Measurements from ENCODE around the gene RDH14. TPM values are rescaled to one million over a fixed set of nuclear protein-coding genes. Genes with fewer than 3 reads are reported as not detected.
A peak's percentile ranks its signal among the peaks of the same experiment; 100 is the strongest.

Gene RDH14
- total RNA-seq, 1 experiment from 2014 or later = 22.4 TPM

DNA sequence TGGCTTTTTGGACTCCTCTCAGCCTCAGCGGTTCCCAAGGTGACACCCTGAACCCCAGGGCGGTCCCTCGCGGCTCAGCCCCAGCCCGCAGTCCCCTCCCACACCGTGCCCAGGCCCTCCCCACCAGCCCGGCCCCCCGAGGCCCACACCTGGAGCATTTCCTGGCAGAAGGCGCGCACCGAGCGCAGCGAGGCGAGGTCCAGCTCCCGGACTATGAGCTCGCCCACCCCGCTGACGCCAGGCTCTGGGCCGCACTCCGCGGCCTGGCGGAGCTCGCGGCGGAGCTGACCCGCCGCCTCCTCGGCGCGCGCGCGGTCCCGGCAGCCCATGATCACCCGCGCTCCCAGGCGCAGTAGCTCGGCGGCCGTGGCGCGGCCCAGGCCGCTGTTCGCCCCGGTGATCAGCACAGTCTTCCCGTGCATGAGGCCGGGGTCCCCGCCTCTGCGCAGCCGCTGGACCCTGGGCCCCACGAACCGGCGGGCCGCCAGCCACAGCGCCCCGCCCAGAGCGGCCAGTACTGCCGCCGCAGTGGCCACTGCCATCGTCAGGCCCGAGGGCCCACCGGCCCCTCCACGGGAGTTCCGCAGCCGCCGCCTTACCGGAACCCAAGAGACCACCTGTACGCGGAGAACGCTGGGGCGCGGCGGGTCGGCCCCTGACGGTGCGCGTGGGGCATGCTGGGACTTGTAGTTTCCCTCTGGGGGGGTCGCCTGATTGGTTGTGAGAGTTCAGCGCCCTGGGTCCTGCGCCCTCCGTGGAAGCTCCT lies at the start of gene RDH14 (continued):
- TF ChIP-seq SP1 (CRISPR knock-in tag; conservative IDR thresholded peaks at IDR 0.05) (peak; percentile 73), ZNF121 (CRISPR knock-in tag; IDR thresholded peaks at IDR 0.05) (no peak), IRF2 (CRISPR knock-in tag; IDR thresholded peaks at IDR 0.05; ENCODE audit: borderline replicate concordance, low read depth) (no peak), GTF2I (CRISPR knock-in tag; conservative IDR thresholded peaks at IDR 0.05) (no peak), ZNF423 (CRISPR knock-in tag; IDR thresholded peaks at IDR 0.05) (peak; percentile 15; the same call in 1 of the 2 replicates), NFE2L1 (CRISPR knock-in tag; IDR thresholded peaks at IDR 0.05) (no peak), NR2C2 (CRISPR knock-in tag; IDR thresholded peaks at IDR 0.05) (no peak), GABPB1 (CRISPR knock-in tag; IDR thresholded peaks at IDR 0.05) (peak; percentile 66), ZNF263 (CRISPR knock-in tag; IDR thresholded peaks at IDR 0.05; ENCODE audit: low read depth) (no peak), ZBTB21 (CRISPR knock-in tag; IDR thresholded peaks at IDR 0.05; ENCODE audit: borderline replicate concordance) (no peak), NFATC4 (CRISPR knock-in tag; IDR thresholded peaks at IDR 0.05) (no peak), FOXK1 (CRISPR knock-in tag; IDR thresholded peaks at IDR 0.05) (peak; percentile 38; the same call in 1 of the 2 replicates), KAT7 (CRISPR knock-in tag; IDR thresholded peaks at IDR 0.05; ENCODE audit: borderline replicate concordance) (no peak; the same call in 1 of the 2 replicates), FOXP1 (CRISPR knock-in tag; IDR thresholded peaks at IDR 0.05; ENCODE audit: borderline replicate concordance) (peak; percentile 90; the same call in 1 of the 2 replicates), CREM (CRISPR knock-in tag; IDR thresholded peaks at IDR 0.05) (peak; percentile 85; the same call in 1 of the 2 replicates), ZNF219 (CRISPR knock-in tag; IDR thresholded peaks at IDR 0.05; ENCODE audit: borderline replicate concordance) (peak; percentile 59; the same call in 1 of the 2 replicates)
- TF ChIP-seq, protein P1, sequence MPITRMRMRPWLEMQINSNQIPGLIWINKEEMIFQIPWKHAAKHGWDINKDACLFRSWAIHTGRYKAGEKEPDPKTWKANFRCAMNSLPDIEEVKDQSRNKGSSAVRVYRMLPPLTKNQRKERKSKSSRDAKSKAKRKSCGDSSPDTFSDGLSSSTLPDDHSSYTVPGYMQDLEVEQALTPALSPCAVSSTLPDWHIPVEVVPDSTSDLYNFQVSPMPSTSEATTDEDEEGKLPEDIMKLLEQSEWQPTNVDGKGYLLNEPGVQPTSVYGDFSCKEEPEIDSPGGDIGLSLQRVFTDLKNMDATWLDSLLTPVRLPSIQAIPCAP (CRISPR knock-in tag; IDR thresholded peaks at IDR 0.05) = no peak
- TF ChIP-seq, protein P2, sequence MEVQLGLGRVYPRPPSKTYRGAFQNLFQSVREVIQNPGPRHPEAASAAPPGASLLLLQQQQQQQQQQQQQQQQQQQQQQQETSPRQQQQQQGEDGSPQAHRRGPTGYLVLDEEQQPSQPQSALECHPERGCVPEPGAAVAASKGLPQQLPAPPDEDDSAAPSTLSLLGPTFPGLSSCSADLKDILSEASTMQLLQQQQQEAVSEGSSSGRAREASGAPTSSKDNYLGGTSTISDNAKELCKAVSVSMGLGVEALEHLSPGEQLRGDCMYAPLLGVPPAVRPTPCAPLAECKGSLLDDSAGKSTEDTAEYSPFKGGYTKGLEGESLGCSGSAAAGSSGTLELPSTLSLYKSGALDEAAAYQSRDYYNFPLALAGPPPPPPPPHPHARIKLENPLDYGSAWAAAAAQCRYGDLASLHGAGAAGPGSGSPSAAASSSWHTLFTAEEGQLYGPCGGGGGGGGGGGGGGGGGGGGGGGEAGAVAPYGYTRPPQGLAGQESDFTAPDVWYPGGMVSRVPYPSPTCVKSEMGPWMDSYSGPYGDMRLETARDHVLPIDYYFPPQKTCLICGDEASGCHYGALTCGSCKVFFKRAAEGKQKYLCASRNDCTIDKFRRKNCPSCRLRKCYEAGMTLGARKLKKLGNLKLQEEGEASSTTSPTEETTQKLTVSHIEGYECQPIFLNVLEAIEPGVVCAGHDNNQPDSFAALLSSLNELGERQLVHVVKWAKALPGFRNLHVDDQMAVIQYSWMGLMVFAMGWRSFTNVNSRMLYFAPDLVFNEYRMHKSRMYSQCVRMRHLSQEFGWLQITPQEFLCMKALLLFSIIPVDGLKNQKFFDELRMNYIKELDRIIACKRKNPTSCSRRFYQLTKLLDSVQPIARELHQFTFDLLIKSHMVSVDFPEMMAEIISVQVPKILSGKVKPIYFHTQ (CRISPR knock-in tag; IDR thresholded peaks at IDR 0.05) = no peak
- TF ChIP-seq, protein P3, sequence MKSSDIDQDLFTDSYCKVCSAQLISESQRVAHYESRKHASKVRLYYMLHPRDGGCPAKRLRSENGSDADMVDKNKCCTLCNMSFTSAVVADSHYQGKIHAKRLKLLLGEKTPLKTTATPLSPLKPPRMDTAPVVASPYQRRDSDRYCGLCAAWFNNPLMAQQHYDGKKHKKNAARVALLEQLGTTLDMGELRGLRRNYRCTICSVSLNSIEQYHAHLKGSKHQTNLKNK (CRISPR knock-in tag; IDR thresholded peaks at IDR 0.05) = 0 out of 2 replicates have a peak, but pooled peaks have one; percentile 18
- TF ChIP-seq, protein P4, sequence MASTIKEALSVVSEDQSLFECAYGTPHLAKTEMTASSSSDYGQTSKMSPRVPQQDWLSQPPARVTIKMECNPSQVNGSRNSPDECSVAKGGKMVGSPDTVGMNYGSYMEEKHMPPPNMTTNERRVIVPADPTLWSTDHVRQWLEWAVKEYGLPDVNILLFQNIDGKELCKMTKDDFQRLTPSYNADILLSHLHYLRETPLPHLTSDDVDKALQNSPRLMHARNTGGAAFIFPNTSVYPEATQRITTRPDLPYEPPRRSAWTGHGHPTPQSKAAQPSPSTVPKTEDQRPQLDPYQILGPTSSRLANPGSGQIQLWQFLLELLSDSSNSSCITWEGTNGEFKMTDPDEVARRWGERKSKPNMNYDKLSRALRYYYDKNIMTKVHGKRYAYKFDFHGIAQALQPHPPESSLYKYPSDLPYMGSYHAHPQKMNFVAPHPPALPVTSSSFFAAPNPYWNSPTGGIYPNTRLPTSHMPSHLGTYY (CRISPR knock-in tag; IDR thresholded peaks at IDR 0.05) = no peak
- TF ChIP-seq, protein P5, sequence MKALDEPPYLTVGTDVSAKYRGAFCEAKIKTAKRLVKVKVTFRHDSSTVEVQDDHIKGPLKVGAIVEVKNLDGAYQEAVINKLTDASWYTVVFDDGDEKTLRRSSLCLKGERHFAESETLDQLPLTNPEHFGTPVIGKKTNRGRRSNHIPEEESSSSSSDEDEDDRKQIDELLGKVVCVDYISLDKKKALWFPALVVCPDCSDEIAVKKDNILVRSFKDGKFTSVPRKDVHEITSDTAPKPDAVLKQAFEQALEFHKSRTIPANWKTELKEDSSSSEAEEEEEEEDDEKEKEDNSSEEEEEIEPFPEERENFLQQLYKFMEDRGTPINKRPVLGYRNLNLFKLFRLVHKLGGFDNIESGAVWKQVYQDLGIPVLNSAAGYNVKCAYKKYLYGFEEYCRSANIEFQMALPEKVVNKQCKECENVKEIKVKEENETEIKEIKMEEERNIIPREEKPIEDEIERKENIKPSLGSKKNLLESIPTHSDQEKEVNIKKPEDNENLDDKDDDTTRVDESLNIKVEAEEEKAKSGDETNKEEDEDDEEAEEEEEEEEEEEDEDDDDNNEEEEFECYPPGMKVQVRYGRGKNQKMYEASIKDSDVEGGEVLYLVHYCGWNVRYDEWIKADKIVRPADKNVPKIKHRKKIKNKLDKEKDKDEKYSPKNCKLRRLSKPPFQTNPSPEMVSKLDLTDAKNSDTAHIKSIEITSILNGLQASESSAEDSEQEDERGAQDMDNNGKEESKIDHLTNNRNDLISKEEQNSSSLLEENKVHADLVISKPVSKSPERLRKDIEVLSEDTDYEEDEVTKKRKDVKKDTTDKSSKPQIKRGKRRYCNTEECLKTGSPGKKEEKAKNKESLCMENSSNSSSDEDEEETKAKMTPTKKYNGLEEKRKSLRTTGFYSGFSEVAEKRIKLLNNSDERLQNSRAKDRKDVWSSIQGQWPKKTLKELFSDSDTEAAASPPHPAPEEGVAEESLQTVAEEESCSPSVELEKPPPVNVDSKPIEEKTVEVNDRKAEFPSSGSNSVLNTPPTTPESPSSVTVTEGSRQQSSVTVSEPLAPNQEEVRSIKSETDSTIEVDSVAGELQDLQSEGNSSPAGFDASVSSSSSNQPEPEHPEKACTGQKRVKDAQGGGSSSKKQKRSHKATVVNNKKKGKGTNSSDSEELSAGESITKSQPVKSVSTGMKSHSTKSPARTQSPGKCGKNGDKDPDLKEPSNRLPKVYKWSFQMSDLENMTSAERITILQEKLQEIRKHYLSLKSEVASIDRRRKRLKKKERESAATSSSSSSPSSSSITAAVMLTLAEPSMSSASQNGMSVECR (CRISPR knock-in tag; IDR thresholded peaks at IDR 0.05; ENCODE audit: borderline replicate concordance) = peak; percentile 64; the same call in 1 of the 2 replicates
- TF ChIP-seq, protein P6, sequence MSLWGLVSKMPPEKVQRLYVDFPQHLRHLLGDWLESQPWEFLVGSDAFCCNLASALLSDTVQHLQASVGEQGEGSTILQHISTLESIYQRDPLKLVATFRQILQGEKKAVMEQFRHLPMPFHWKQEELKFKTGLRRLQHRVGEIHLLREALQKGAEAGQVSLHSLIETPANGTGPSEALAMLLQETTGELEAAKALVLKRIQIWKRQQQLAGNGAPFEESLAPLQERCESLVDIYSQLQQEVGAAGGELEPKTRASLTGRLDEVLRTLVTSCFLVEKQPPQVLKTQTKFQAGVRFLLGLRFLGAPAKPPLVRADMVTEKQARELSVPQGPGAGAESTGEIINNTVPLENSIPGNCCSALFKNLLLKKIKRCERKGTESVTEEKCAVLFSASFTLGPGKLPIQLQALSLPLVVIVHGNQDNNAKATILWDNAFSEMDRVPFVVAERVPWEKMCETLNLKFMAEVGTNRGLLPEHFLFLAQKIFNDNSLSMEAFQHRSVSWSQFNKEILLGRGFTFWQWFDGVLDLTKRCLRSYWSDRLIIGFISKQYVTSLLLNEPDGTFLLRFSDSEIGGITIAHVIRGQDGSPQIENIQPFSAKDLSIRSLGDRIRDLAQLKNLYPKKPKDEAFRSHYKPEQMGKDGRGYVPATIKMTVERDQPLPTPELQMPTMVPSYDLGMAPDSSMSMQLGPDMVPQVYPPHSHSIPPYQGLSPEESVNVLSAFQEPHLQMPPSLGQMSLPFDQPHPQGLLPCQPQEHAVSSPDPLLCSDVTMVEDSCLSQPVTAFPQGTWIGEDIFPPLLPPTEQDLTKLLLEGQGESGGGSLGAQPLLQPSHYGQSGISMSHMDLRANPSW (CRISPR knock-in tag; conservative IDR thresholded peaks at IDR 0.05; ENCODE audit: low read depth) = no peak
- TF ChIP-seq, protein P7, sequence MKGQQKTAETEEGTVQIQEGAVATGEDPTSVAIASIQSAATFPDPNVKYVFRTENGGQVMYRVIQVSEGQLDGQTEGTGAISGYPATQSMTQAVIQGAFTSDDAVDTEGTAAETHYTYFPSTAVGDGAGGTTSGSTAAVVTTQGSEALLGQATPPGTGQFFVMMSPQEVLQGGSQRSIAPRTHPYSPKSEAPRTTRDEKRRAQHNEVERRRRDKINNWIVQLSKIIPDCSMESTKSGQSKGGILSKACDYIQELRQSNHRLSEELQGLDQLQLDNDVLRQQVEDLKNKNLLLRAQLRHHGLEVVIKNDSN (CRISPR knock-in tag; IDR thresholded peaks at IDR 0.05) = peak; percentile 62

Data from WTC11 (cell line).